GM19099 (cell line): Measurements from ENCODE around the gene WIPF3.

Experiments used
- POLR2A ChIP-seq: IDR thresholded peaks from 3 replicates; pipeline ENCODE4 v1.6.1; 2011; ENCODE audit warnings: low read depth; ENCODE audit not compliant: insufficient read length; ENCODE audit errors: extremely low read depth

Gene WIPF3

GRCh38 chr7:29798422-29798821, 7.9 kb upstream of the WIPF3 start:
- TF ChIP-seq POLR2A: no peak

GRCh38 chr7:29801929-29802328, 4.4 kb upstream of the WIPF3 start:
- TF ChIP-seq POLR2A: no peak

GRCh38 chr7:29805031-29805430, 1.3 kb upstream of the WIPF3 start:
- no peak for TF ChIP-seq POLR2A

GRCh38 chr7:29805886-29806207, 461 bp upstream of the WIPF3 start:
- TF ChIP-seq POLR2A: no peak

GRCh38 chr7:29806995-29807841, 910 bp downstream of the WIPF3 start:
- TF ChIP-seq POLR2A: no peak

GRCh38 chr7:29808075-29808801, 1.9 kb downstream of the WIPF3 start:
- TF ChIP-seq POLR2A: no peak

- TF ChIP-seq POLR2A: no peak
Measured at GRCh38 chr7:29809533-29810155, 3.3 kb downstream of the WIPF3 start.

GRCh38 chr7:29810297-29810696, 4.0 kb downstream of the WIPF3 start:
- TF ChIP-seq POLR2A: no peak

GRCh38 chr7:29810813-29811482, 4.6 kb downstream of the WIPF3 start:
- no peak for TF ChIP-seq POLR2A

GRCh38 chr7:29811586-29811985, 5.3 kb downstream of the WIPF3 start:
- TF ChIP-seq POLR2A: no peak

GRCh38 chr7:29812185-29812876, 6.0 kb downstream of the WIPF3 start:
- TF ChIP-seq POLR2A: no peak

- TF ChIP-seq POLR2A: no peak
Measured at GRCh38 chr7:29815181-29816105, 9.1 kb downstream of the WIPF3 start.

- TF ChIP-seq POLR2A: no peak
Measured at GRCh38 chr7:29818308-29818707, 12.0 kb downstream of the WIPF3 start.

GRCh38 chr7:29825775-29826529, 19.6 kb downstream of the WIPF3 start:
- TF ChIP-seq POLR2A: no peak

GRCh38 chr7:29826530-29826822, 20.2 kb downstream of the WIPF3 start:
- TF ChIP-seq POLR2A: no peak
